Measurements from ENCODE around the gene SLC30A3.

Gene SLC30A3

GRCh38 chr2:27214941-27215340 lies 47.9 kb downstream of the SLC30A3 start:
- DNase-seq (ENCODE audit: low read depth) = no peak
- no peak for TF ChIP-seq CTCF (IDR thresholded peaks at IDR 0.05; ENCODE audit: insufficient read depth, low read depth, low read length, missing control alignments)
- no peak overlapping the region for H3K4me3 ChIP-seq (ENCODE audit: low read depth, low read length)

- peak; percentile 67 for DNase-seq (ENCODE audit: low read depth)
- no peak for TF ChIP-seq CTCF (IDR thresholded peaks at IDR 0.05; ENCODE audit: insufficient read depth, low read depth, low read length, missing control alignments)
- peak overlapping the region; percentile 87 for H3K4me3 ChIP-seq (ENCODE audit: low read depth, low read length)
Observed at GRCh38 chr2:27212626-27213471, 50.0 kb downstream of the SLC30A3 start.

- no peak for TF ChIP-seq CTCF (IDR thresholded peaks at IDR 0.05; ENCODE audit: insufficient read depth, low read depth, low read length, missing control alignments)
- H3K4me3 ChIP-seq (ENCODE audit: low read depth, low read length) = peak within 1 kb of the TSS; percentile 87
- peak; percentile 93 for DNase-seq (ENCODE audit: low read depth)
Observed at GRCh38 chr2:27211943-27212625, 50.8 kb downstream of the SLC30A3 start, which contains the start of the genes ATRAID and SLC5A6. ATRAID (plus strand) TSS chr2:27212041; CDS start chr2:27212369, 328 bp downstream. SLC5A6 (minus strand) TSS chr2:27212268; CDS start chr2:27207650, 4,618 bp downstream.

GRCh38 chr2:27211241-27211942 lies 51.5 kb downstream of the SLC30A3 start:
- H3K4me3 ChIP-seq (ENCODE audit: low read depth, low read length) = peak overlapping the region; percentile 87
- DNase-seq (ENCODE audit: low read depth) = peak; percentile 17
- no peak for TF ChIP-seq CTCF (IDR thresholded peaks at IDR 0.05; ENCODE audit: insufficient read depth, low read depth, low read length, missing control alignments)

- TF ChIP-seq CTCF (IDR thresholded peaks at IDR 0.05; ENCODE audit: insufficient read depth, low read depth, low read length, missing control alignments) = no peak
- peak; percentile 18 for DNase-seq (ENCODE audit: low read depth)
- no peak overlapping the region for H3K4me3 ChIP-seq (ENCODE audit: low read depth, low read length)
Observed at GRCh38 chr2:27209621-27210401, 53.0 kb downstream of the SLC30A3 start.

- no peak overlapping the region for H3K4me3 ChIP-seq (ENCODE audit: low read depth, low read length)
- no peak for TF ChIP-seq CTCF (IDR thresholded peaks at IDR 0.05; ENCODE audit: insufficient read depth, low read depth, low read length, missing control alignments)
- no peak for DNase-seq (ENCODE audit: low read depth)
Observed at GRCh38 chr2:27208486-27209050, 54.3 kb downstream of the SLC30A3 start.
